Measurements from ENCODE around the gene TFAP2C. TPM values are rescaled to one million over a fixed set of nuclear protein-coding genes. Genes with fewer than 3 reads are reported as not detected.

TFAP2C gene
- total and polyA plus RNA-seq, 4 donors: 2.6 to 6.3 (median 4.5) TPM

GRCh38 chr20:56608376-56608775, 20.7 kb upstream of the TFAP2C start:
- Histone ChIP-seq H3K9me3 (ENCODE audit: control insufficient read depth in 4 of 4, insufficient read depth in 3 of 4, low read length in 3 of 4) (peaks cover 0 to 2% (median 0%) of the 10 kb centered on the region in 4 donors), H3K4me1 (ENCODE audit: control insufficient read depth in 5 of 5, insufficient read depth in 5 of 5, low read length in 5 of 5) (no peaks in the 10 kb centered on the region), H3K27me3 (ENCODE audit: control insufficient read depth in 3 of 3, insufficient read depth in 3 of 3, low read length in 2 of 3) (no peaks in the 10 kb centered on the region), H3K4me3 (no peak overlapping the region), H3K9ac (ENCODE audit: insufficient read depth in 1 of 2, low read length in 2 of 2) (no peak overlapping the region), H3K27ac (ENCODE audit: low read depth in 1 of 2, low read length in 1 of 2) (no peak overlapping the region), H3K36me3 (ENCODE audit: control insufficient read depth in 4 of 4, insufficient read depth in 4 of 4, low read length in 4 of 4) (no peaks in the 10 kb centered on the region)
- no peak for TF ChIP-seq CTCF (IDR thresholded peaks at IDR 0.05; ENCODE audit: control extremely low read depth, extremely low read depth)
- DNase-seq (no peak), ATAC-seq (ENCODE audit: insufficient read depth, low FRiP score) (no peak)
- WGBS, 2 donors: 91 to 96% methylated on average over 3 of the region's 3 CpGs

- Histone ChIP-seq H3K4me3 (no peak overlapping the region), H3K4me1 (ENCODE audit: control insufficient read depth in 5 of 5, insufficient read depth in 5 of 5, low read length in 5 of 5) (no peaks in the 10 kb centered on the region), H3K27me3 (ENCODE audit: control insufficient read depth in 3 of 3, insufficient read depth in 3 of 3, low read length in 2 of 3) (no peaks in the 10 kb centered on the region), H3K36me3 (ENCODE audit: control insufficient read depth in 4 of 4, insufficient read depth in 4 of 4, low read length in 4 of 4) (no peaks in the 10 kb centered on the region), H3K9ac (ENCODE audit: insufficient read depth in 1 of 2, low read length in 2 of 2) (no peak overlapping the region), H3K27ac (ENCODE audit: low read depth in 1 of 2, low read length in 1 of 2) (no peak overlapping the region), H3K9me3 (ENCODE audit: control insufficient read depth in 4 of 4, insufficient read depth in 3 of 4, low read length in 3 of 4) (peaks cover 0 to 2% (median 0%) of the 10 kb centered on the region in 4 donors)
- 74 to 89% methylated on average over 3 of the region's 3 CpGs for WGBS, 2 donors
- ATAC-seq (ENCODE audit: insufficient read depth, low FRiP score) (no peak), DNase-seq (no peak)
- TF ChIP-seq CTCF (IDR thresholded peaks at IDR 0.05; ENCODE audit: control extremely low read depth, extremely low read depth): no peak
Observed at GRCh38 chr20:56609321-56609720, 19.8 kb upstream of the TFAP2C start.

- H3K27ac ChIP-seq (ENCODE audit: low read depth in 1 of 2, low read length in 1 of 2): no peak overlapping the region
- ATAC-seq (ENCODE audit: insufficient read depth, low FRiP score) (no peak), DNase-seq (no peak)
- no peaks in the 10 kb centered on the region for H3K4me1 ChIP-seq (ENCODE audit: control insufficient read depth in 5 of 5, insufficient read depth in 5 of 5, low read length in 5 of 5)
- no peaks in the 10 kb centered on the region for H3K36me3 ChIP-seq (ENCODE audit: control insufficient read depth in 4 of 4, insufficient read depth in 4 of 4, low read length in 4 of 4)
- WGBS, 2 donors: 91 to 95% methylated on average over 6 of the region's 6 CpGs
- H3K27me3 ChIP-seq (ENCODE audit: control insufficient read depth in 3 of 3, insufficient read depth in 3 of 3, low read length in 2 of 3): no peaks in the 10 kb centered on the region
- no peak for TF ChIP-seq CTCF (IDR thresholded peaks at IDR 0.05; ENCODE audit: control extremely low read depth, extremely low read depth)
- peaks cover 0 to 2% (median 0%) of the 10 kb centered on the region in 4 donors for H3K9me3 ChIP-seq (ENCODE audit: control insufficient read depth in 4 of 4, insufficient read depth in 3 of 4, low read length in 3 of 4)
- no peak overlapping the region for H3K9ac ChIP-seq (ENCODE audit: insufficient read depth in 1 of 2, low read length in 2 of 2)
- H3K4me3 ChIP-seq: no peak overlapping the region
Observed at GRCh38 chr20:56610098-56610497, 19.0 kb upstream of the TFAP2C start.

GRCh38 chr20:56614196-56614595, 14.9 kb upstream of the TFAP2C start:
- H3K4me1 ChIP-seq (ENCODE audit: control insufficient read depth in 5 of 5, insufficient read depth in 5 of 5, low read length in 5 of 5): no peaks in the 10 kb centered on the region
- DNase-seq: no peak

More at GRCh38 chr20:56614196-56614595, 14.9 kb upstream of the TFAP2C start:
- Histone ChIP-seq H3K27ac (ENCODE audit: low read depth in 1 of 2, low read length in 1 of 2) (no peak overlapping the region), H3K36me3 (ENCODE audit: control insufficient read depth in 4 of 4, insufficient read depth in 4 of 4, low read length in 4 of 4) (no peaks in the 10 kb centered on the region), H3K9ac (ENCODE audit: insufficient read depth in 1 of 2, low read length in 2 of 2) (no peak overlapping the region), H3K4me3 (no peak overlapping the region), H3K27me3 (ENCODE audit: control insufficient read depth in 3 of 3, insufficient read depth in 3 of 3, low read length in 2 of 3) (no peaks in the 10 kb centered on the region), H3K9me3 (ENCODE audit: control insufficient read depth in 4 of 4, insufficient read depth in 3 of 4, low read length in 3 of 4) (peaks cover 0 to 6% (median 0%) of the 10 kb centered on the region in 4 donors)
- 95 to 100% methylated on average over 2 of the region's 2 CpGs for WGBS, 2 donors
- TF ChIP-seq CTCF (IDR thresholded peaks at IDR 0.05; ENCODE audit: control extremely low read depth, extremely low read depth): no peak
- no peak for ATAC-seq (ENCODE audit: insufficient read depth, low FRiP score)
